Panc1 (cell line): ENCODE data around the gene ZBTB7B. TPM values are rescaled to one million over a fixed set of nuclear protein-coding genes. Genes with fewer than 3 reads are reported as not detected.
A peak's percentile ranks its signal among the peaks of the same experiment; 100 is the strongest.

ENCODE experiments used
- ATAC-seq: fragments of 200-7000 bp; cut with Tn5 transposase; 2 replicates; pipeline ENCODE4 v1.9.1; 2020; ENCODE audit warnings: mild to moderate bottlenecking, moderate library complexity
- BruUV-seq: library from RNA; stranded (reverse); fragments of 400-500 nt; replicated peaks from 2 replicates; lab custom pipeline; 2021; lab: Mats Ljungman, UMichigan
- CTCF ChIA-PET: fragments of 300-600 bp; sonication (Branson Sonifier 250); formaldehyde crosslinking; loops from one replicate; lab custom pipeline; 2022; ENCODE audit warnings: antibody characterized with exemption; lab: Charles Lee
- POLR2A ChIA-PET: fragments of 300-600 bp; sonication (Branson Sonifier 250); formaldehyde crosslinking; loops from one replicate; lab custom pipeline; 2022; ENCODE audit warnings: antibody characterized with exemption; lab: Charles Lee
- DNase-seq: peaks from one replicate; pipeline ENCODE4 v3.0.0-alpha.2; 2010; ENCODE audit warnings: low read depth, low spot score
- H3K27ac ChIP-seq: 2 replicates; pipeline ENCODE4 v1.5.1; 2011; ENCODE audit warnings: mild to moderate bottlenecking, low read length, inconsistent platforms
- H3K27me3 ChIP-seq: fragments of 200-500 bp; sonication (Bioruptor generic); 2 replicates; pipeline ENCODE4 v1.6.0; 2014; ENCODE audit warnings: low read length, inconsistent platforms; ENCODE audit not compliant: control insufficient read depth, insufficient read depth
- H3K36me3 ChIP-seq: fragments of 200-500 bp; sonication (Bioruptor generic); 2 replicates; pipeline ENCODE4 v1.5.1; 2014; ENCODE audit warnings: inconsistent platforms, mild to moderate bottlenecking, low read length, moderate library complexity; ENCODE audit not compliant: control insufficient read depth, insufficient read depth
- H3K4me1 ChIP-seq: 2 replicates; pipeline ENCODE4 v1.5.1; 2011; ENCODE audit warnings: inconsistent platforms, mild to moderate bottlenecking, low read length, moderate library complexity; ENCODE audit not compliant: control insufficient read depth, insufficient read depth
- H3K4me3 ChIP-seq, 2 experiments: 2 replicates each; pipeline ENCODE4 v1.5.1; 2011 to 2012; ENCODE audit warnings: low read depth in 2 of 2, low read length in 2 of 2, mild to moderate bottlenecking in 2 of 2, inconsistent platforms in 1 of 2, moderate library complexity in 1 of 2
- H3K9me3 ChIP-seq: fragments of 200-500 bp; sonication (Bioruptor generic); 2 replicates; pipeline ENCODE4 v1.5.1; 2014; ENCODE audit warnings: low read depth, mild to moderate bottlenecking, inconsistent platforms, low read length, moderate library complexity; ENCODE audit not compliant: control insufficient read depth, insufficient read depth
- CTCF ChIP-seq: fragments of 450-650 bp; IDR thresholded peaks from 2 replicates; pipeline ENCODE4 v1.5.1; 2017; ENCODE audit warnings: mild to moderate bottlenecking
- POLR2AphosphoS5 ChIP-seq: IDR thresholded peaks from 2 replicates; pipeline ENCODE4 v1.6.1; 2012; ENCODE audit warnings: mild to moderate bottlenecking, low read depth, low read length, moderate library complexity
- REST ChIP-seq, 2 experiments: IDR thresholded peaks; 2 replicates each; pipeline ENCODE4 v1.6.1; 2011 to 2012; ENCODE audit warnings: low read depth in 2 of 2, control low read depth in 1 of 2, low read length in 1 of 2, mild to moderate bottlenecking in 1 of 2, moderate library complexity in 1 of 2; ENCODE audit not compliant: insufficient read depth in 1 of 2
- SIN3A ChIP-seq: IDR thresholded peaks from 2 replicates; pipeline ENCODE4 v1.6.1; 2012; ENCODE audit warnings: low read depth, mild to moderate bottlenecking, low read length, moderate library complexity, borderline replicate concordance; ENCODE audit not compliant: insufficient read depth
- TCF7L2 ChIP-seq: IDR thresholded peaks from 2 replicates; pipeline ENCODE4 v1.6.1; 2011; ENCODE audit warnings: mild to moderate bottlenecking, low read depth, low read length, inconsistent platforms
- in situ Hi-C: cut with HindIII; loops from 2 replicates; pipeline ENCODE4 v1.10.0; 2016; ENCODE audit warnings: low sequenced_read_pairs, low pct_unique_long_range_greater_than_20kb
- intact Hi-C: fragments of 100-400 bp; cut with micrococcal nuclease; formaldehyde crosslinking; loops from one replicate; pipeline ENCODE4 v1.10.0; 2022; ENCODE audit not compliant: unreplicated experiment
- total RNA-seq: library from RNA; stranded (reverse); gene quantifications from one replicate; pipeline ENCODE4 v1.2.1, GENCODE V29; 2021; ENCODE audit not compliant: unreplicated experiment

Gene ZBTB7B
- total RNA-seq, 1 experiment from 2014 or later = 55.8 TPM

GRCh38 chr1:155000726-155001424 lies 1.7 kb upstream of the ZBTB7B start:
- in situ Hi-C loops (no loop called here), intact Hi-C loops (loop anchor here (5.0 kb wide), 1 partner anchor 274 kb away; no protein-coding TSS in a partner anchor)
- Histone ChIP-seq H3K36me3 (peaks cover 3% of the 10 kb centered on the region; the same call in 1 of the 2 replicates), H3K4me1 (peaks cover 25% of the 10 kb centered on the region), H3K4me3 (peak overlapping the region; percentile 69 to 74), H3K27me3 (no peaks in the 10 kb centered on the region), H3K27ac (peak overlapping the region; percentile 94), H3K9me3 (no peaks in the 10 kb centered on the region)
- CTCF ChIA-PET = interaction anchor here (0.7 to 1.8 kb wide), 2 partner anchors 16 to 166 kb away, joined by 3 to 6 read pairs; no protein-coding TSS in a partner anchor
- POLR2A ChIA-PET = interaction anchor here (0.7 kb wide), 1 partner anchor 27 kb away, joined by 3 read pairs; the partner anchor contains the start of gene CKS1B
- ATAC-seq (peak; percentile 66), DNase-seq (no peak)
- TF ChIP-seq REST (IDR thresholded peaks at IDR 0.05; ENCODE audit: insufficient read depth in 1 of 2, low read depth in 2 of 2, low read length in 1 of 2) (no peak), TCF7L2 (peak; percentile 26; the same call in 1 of the 2 replicates), SIN3A (no peak; the same call in 1 of the 2 replicates), CTCF (no peak), POLR2AphosphoS5 (peak; percentile 55; the same call in 1 of the 2 replicates)
- no TSS peak for BruUV-seq

- H3K36me3 ChIP-seq = peaks cover 3% of the 10 kb centered on the region; the same call in 1 of the 2 replicates
- no peaks in the 10 kb centered on the region for H3K27me3 ChIP-seq
- H3K4me1 ChIP-seq = peaks cover 29% of the 10 kb centered on the region
- peak overlapping the region; percentile 94 for H3K27ac ChIP-seq
- ChIA-PET POLR2A (interaction anchor here (0.7 kb wide), 1 partner anchor 27 kb away, joined by 3 read pairs; the partner anchor contains the start of gene CKS1B), CTCF (interaction anchor here (0.7 to 1.8 kb wide), 2 partner anchors 16 to 165 kb away, joined by 3 to 6 read pairs; no protein-coding TSS in a partner anchor)
- ATAC-seq (peak; percentile 4; the same call in 1 of the 2 replicates), DNase-seq (no peak)
- H3K4me3 ChIP-seq = peak overlapping the region; percentile 69 to 74
- in situ Hi-C loops (no loop called here), intact Hi-C loops (loop anchor here (5.0 kb wide), 1 partner anchor 274 kb away; no protein-coding TSS in a partner anchor)
- no peaks in the 10 kb centered on the region for H3K9me3 ChIP-seq
- TF ChIP-seq SIN3A = no peak
- TF ChIP-seq REST (IDR thresholded peaks at IDR 0.05; ENCODE audit: insufficient read depth in 1 of 2, low read depth in 2 of 2, low read length in 1 of 2) = no peak
- no peak for TF ChIP-seq TCF7L2
- TF ChIP-seq POLR2AphosphoS5 = no peak
- TF ChIP-seq CTCF = no peak
- BruUV-seq = TSS peak; percentile 81
Observed at GRCh38 chr1:155001425-155001674, 1.3 kb upstream of the ZBTB7B start.
